Right atrium auricular region (tissue), 2 donors: Measurements from ENCODE around the gene IGF2BP3. TPM values are rescaled to one million over a fixed set of nuclear protein-coding genes. Genes with fewer than 3 reads are reported as not detected.

Experiments used
- DNase-seq: peaks from one replicate; pipeline ENCODE4 v3.0.0-alpha.2; 2019; ENCODE audit warnings: low spot score
- H3K27ac ChIP-seq, 2 donors: fragments of 200-600 bp; sonication (generic); 1 replicate in 1 of 2; 2 replicates in 1 of 2; pipeline ENCODE4 v1.5.1; 2016 to 2019
- H3K27me3 ChIP-seq, 2 donors: fragments of 200-600 bp; sonication (generic); one replicate each; pipeline versions ENCODE4 v1.5.1 to v1.6.0; 2017 to 2019
- H3K36me3 ChIP-seq: fragments of 200-600 bp; sonication (generic); one replicate; pipeline ENCODE4 v1.5.1; 2016
- H3K4me1 ChIP-seq, 2 donors: fragments of 200-600 bp; sonication (generic); one replicate each; pipeline versions ENCODE4 v1.5.1 to v1.6.0; 2017 to 2019
- H3K4me3 ChIP-seq, 2 donors: fragments of 200-600 bp; sonication (generic); 1 replicate in 1 of 2; 2 replicates in 1 of 2; pipeline ENCODE4 v1.5.1; 2017 to 2019; ENCODE audit warnings: mild to moderate bottlenecking in 1 of 2, moderate library complexity in 1 of 2
- H3K9me3 ChIP-seq, 2 donors: fragments of 200-600 bp; sonication (generic); one replicate each; pipeline ENCODE4 v1.5.1; 2019
- total RNA-seq, 2 donors: library from RNA; depleted of rRNA; stranded (reverse); fragments of >200 nt; gene quantifications; one replicate each; pipeline ENCODE4 v1.1.0, GENCODE V29; 2016
- TF ChIP-seq, protein P1 (sequence below), 2 donors: fragments of 200-600 bp; sonication (generic); IDR thresholded peaks; one replicate each; pipeline ENCODE4 v1.5.1; 2019; ENCODE audit warnings: antibody characterized with exemption in 2 of 2

The IGF2BP3 gene
- total RNA-seq, 2 donors from 2014 or later, result not detected

DNA sequence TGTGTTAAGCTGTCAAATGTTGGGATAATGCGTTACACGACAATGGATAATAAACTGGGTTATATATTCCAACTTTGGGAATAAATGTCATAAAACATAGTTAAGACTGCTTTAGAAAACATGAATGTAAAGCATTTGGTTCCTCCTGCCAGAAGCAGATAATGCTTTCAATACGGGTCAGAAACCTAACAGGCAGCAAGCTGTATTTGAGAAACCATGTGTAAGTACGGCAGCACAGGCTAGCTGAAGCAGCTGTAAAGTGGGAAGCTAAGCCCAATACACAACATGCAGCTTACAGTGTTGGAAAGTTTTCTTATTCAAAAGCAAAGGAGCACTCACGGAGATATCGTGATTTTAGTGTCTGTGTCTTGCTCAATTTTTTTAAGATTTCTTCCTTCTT lies 124.7 kb downstream of the IGF2BP3 start:
- no peaks in the 10 kb centered on the region for H3K9me3 ChIP-seq
- TF ChIP-seq, protein P1, sequence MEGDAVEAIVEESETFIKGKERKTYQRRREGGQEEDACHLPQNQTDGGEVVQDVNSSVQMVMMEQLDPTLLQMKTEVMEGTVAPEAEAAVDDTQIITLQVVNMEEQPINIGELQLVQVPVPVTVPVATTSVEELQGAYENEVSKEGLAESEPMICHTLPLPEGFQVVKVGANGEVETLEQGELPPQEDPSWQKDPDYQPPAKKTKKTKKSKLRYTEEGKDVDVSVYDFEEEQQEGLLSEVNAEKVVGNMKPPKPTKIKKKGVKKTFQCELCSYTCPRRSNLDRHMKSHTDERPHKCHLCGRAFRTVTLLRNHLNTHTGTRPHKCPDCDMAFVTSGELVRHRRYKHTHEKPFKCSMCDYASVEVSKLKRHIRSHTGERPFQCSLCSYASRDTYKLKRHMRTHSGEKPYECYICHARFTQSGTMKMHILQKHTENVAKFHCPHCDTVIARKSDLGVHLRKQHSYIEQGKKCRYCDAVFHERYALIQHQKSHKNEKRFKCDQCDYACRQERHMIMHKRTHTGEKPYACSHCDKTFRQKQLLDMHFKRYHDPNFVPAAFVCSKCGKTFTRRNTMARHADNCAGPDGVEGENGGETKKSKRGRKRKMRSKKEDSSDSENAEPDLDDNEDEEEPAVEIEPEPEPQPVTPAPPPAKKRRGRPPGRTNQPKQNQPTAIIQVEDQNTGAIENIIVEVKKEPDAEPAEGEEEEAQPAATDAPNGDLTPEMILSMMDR (IDR thresholded peaks at IDR 0.05), result no peak
- H3K36me3 ChIP-seq, result no peaks in the 10 kb centered on the region
- no peaks in the 10 kb centered on the region for H3K4me1 ChIP-seq
- H3K27ac ChIP-seq, result no peak overlapping the region
- H3K27me3 ChIP-seq, result no peaks in the 10 kb centered on the region
- H3K4me3 ChIP-seq, result no peak overlapping the region
- no peak for DNase-seq

DNA sequence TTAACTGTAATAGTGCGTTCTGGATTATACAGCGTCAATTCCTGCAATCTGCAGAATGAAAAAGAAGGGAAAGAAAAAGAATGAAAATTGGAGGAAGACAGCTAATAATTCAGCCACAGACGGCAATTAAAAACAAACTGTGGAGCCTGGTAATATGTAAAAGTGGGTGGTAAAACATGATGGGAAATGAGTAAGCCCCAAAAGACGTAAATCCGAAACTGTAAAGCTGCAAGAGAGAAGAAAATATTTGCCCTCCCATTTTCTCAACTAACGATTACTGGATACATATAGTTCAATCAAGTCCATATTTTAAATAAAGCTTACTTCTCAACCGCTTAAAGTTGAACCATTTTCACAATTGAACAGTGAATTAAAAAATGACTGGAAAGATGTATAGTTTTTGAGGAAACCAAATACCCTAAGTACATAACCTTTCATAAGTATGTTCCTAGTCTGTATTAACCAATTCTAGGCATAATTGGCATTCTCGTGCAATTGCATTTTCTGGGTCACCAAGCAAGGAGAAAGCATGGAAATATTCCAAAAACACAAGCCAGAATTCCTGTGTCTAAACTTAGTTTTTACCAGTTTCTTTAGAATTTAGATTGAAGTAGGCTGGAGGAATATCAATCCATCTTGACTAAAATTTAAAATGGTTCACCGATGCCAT lies 126.3 kb downstream of the IGF2BP3 start:
- TF ChIP-seq, protein P1 (IDR thresholded peaks at IDR 0.05), result no peak
- no peak for DNase-seq
- no peaks in the 10 kb centered on the region for H3K27me3 ChIP-seq
- H3K4me1 ChIP-seq, result no peaks in the 10 kb centered on the region
- no peaks in the 10 kb centered on the region for H3K9me3 ChIP-seq
- H3K36me3 ChIP-seq, result no peaks in the 10 kb centered on the region
- H3K27ac ChIP-seq, result no peak overlapping the region
- H3K4me3 ChIP-seq, result no peak overlapping the region

DNA sequence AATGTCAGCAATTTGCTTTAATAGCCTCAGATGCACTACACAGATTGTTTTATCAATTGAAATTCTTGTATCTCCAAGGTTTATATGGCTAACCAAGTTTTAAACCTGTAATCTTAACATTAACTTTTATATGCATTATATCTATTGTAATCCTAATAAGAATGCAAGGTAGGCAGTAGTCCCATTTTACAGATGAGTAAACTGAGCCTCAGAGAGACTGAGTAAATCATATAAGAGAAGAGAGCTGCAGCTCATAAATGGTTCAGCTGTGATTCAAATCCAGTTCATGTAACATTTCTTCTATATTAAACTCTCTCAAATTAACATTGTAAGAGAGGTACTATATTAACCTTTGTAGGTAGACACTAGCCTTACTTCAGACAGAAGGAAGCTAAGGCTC lies 127.2 kb downstream of the IGF2BP3 start:
- H3K27me3 ChIP-seq, result no peaks in the 10 kb centered on the region
- no peak overlapping the region for H3K4me3 ChIP-seq
- H3K9me3 ChIP-seq, result no peaks in the 10 kb centered on the region
- TF ChIP-seq, protein P1 (IDR thresholded peaks at IDR 0.05), result no peak
- H3K4me1 ChIP-seq, result no peaks in the 10 kb centered on the region
- no peak overlapping the region for H3K27ac ChIP-seq
- H3K36me3 ChIP-seq, result no peaks in the 10 kb centered on the region
- no peak for DNase-seq

DNA sequence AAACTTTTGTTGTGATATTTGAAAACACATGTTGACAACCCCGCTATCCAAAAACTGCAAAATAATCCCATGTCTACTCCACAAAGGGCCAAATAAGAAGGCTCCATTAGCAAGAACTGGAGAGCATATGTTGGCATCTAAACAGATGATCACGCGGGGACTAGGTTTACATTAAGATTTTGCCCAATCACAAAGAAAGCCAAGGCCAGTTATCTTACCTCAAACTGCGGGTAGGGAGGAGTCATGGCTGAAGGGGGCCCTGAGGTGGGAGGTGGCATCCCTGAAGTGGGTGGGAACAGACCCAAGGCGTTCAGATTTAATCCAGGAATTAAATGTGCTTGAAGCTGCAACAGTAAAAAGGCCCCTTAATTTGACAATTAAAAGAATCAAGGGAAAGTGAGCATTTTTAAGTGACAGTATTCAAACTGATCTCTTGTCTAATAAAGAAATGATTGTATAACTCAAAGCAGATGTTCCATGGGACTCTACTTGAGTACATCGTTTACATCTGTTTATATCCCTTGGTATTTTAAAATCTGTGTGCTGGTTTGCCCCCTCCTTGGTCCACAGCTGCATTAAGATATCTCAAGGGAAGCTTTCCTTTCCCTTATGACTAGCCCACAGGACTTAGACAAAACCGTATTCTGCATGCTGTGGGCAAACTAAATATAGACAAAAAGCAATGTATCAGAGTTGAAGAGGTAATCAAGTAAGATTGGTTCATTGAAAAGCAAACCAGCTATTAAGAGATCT lies 128.3 kb downstream of the IGF2BP3 start:
- H3K27ac ChIP-seq, result no peak overlapping the region
- no peaks in the 10 kb centered on the region for H3K36me3 ChIP-seq
- TF ChIP-seq, protein P1 (IDR thresholded peaks at IDR 0.05), result no peak
- no peaks in the 10 kb centered on the region for H3K4me1 ChIP-seq
- no peak for DNase-seq
- no peaks in the 10 kb centered on the region for H3K27me3 ChIP-seq
- H3K9me3 ChIP-seq, result no peaks in the 10 kb centered on the region
- H3K4me3 ChIP-seq, result no peak overlapping the region

DNA sequence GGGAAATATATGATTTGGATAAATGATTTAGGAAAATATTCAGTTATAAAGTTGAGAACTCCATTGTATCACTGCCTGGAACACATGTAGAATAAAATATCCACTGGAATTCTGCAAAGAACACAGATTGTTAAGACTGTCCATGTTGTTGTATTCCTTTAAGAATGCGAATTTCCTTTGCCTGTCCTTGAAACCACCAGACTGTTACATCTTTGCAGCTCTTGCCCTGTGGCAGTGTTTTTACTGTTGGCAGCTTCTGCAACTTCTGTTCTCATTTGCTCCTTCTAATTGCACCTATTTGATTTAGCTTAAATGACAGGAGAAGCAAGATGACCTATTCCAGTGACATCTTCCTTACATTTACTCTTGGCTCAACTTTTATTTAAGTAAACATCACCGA lies 131.4 kb downstream of the IGF2BP3 start:
- peaks cover 0 to 19% of the 10 kb centered on the region in 2 donors for H3K4me1 ChIP-seq
- TF ChIP-seq, protein P1 (IDR thresholded peaks at IDR 0.05), result no peak
- DNase-seq, result no peak
- H3K27ac ChIP-seq, result no peak overlapping the region
- no peaks in the 10 kb centered on the region for H3K27me3 ChIP-seq
- H3K9me3 ChIP-seq, result no peaks in the 10 kb centered on the region
- H3K36me3 ChIP-seq, result no peaks in the 10 kb centered on the region
- no peak overlapping the region for H3K4me3 ChIP-seq
